ENCODE data around the gene LRRC71.

GRCh38 chr1:156938813-156939212 is 18.4 kb downstream of the LRRC71 start:
- TF ChIP-seq POLR2AphosphoS5 (IDR thresholded peaks at IDR 0.05) (no peak), EP300 (IDR thresholded peaks at IDR 0.05) (no peak), POLR2A (IDR thresholded peaks at IDR 0.05) (no peak)
- TF ChIP-seq, protein P1, sequence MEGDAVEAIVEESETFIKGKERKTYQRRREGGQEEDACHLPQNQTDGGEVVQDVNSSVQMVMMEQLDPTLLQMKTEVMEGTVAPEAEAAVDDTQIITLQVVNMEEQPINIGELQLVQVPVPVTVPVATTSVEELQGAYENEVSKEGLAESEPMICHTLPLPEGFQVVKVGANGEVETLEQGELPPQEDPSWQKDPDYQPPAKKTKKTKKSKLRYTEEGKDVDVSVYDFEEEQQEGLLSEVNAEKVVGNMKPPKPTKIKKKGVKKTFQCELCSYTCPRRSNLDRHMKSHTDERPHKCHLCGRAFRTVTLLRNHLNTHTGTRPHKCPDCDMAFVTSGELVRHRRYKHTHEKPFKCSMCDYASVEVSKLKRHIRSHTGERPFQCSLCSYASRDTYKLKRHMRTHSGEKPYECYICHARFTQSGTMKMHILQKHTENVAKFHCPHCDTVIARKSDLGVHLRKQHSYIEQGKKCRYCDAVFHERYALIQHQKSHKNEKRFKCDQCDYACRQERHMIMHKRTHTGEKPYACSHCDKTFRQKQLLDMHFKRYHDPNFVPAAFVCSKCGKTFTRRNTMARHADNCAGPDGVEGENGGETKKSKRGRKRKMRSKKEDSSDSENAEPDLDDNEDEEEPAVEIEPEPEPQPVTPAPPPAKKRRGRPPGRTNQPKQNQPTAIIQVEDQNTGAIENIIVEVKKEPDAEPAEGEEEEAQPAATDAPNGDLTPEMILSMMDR (IDR thresholded peaks at IDR 0.05) = no peak
